SKM-1 treated with dmso at 0.1 percent for 144 hours (cell line): ENCODE results near the gene STK32C.
"Not testable (repeated sequence)": the region's sequence is repeated elsewhere in the genome, so short reads cannot be mapped to it uniquely, and the experiment has no call there.

Experiments
- DNase-seq: peaks from one replicate; lab custom pipeline; 2025; ENCODE audit not compliant: unreplicated experiment; lab: John Stamatoyannopoulos, UW

Gene STK32C

GRCh38 chr10:132170561-132171361 lies 137.0 kb downstream of the STK32C start:
- no peak for DNase-seq

GRCh38 chr10:132169766-132170560 lies 137.8 kb downstream of the STK32C start:
- DNase-seq, result no peak

DNA sequence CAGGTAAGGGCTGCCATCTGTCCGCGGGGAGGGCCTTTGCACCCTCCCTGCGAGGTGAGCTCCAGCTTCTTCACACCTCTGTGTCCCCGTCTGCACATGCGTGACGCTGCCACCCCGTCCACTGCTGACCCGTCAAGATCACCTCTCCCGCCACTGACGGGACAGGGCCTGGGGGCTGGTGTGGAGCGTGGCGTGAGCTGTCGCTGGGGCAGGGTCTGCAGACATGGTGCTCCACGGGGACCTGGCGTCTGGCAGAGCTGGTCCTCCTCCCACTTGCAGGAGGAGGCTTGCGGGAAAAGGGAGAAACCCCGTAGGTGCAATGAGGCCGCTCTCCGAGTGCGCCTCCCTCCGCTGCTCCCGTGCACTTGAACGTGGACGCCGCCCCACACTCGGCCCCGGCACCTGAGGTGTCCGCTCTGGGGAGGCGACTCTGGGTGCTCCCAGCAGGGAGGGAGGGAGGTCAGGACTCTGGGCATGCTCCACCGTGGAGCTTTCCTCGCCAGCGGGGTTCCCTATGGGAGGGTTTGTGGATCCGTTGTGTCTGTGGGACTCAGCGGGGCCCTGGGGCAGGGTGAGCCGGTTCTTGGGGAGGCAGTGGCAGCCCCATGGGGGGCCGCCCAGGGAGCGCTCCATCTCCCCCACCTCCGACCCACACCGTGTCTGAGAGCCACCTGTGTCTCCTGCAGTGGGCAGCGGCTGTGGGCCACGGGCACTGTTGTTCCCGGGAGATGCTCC lies 138.6 kb downstream of the STK32C start:
- DNase-seq, result no peak

GRCh38 chr10:132168571-132169030 lies 139.1 kb downstream of the STK32C start:
- DNase-seq, result no peak

- DNase-seq, result no peak
Observed at GRCh38 chr10:132167976-132168375, 139.8 kb downstream of the STK32C start.

DNA sequence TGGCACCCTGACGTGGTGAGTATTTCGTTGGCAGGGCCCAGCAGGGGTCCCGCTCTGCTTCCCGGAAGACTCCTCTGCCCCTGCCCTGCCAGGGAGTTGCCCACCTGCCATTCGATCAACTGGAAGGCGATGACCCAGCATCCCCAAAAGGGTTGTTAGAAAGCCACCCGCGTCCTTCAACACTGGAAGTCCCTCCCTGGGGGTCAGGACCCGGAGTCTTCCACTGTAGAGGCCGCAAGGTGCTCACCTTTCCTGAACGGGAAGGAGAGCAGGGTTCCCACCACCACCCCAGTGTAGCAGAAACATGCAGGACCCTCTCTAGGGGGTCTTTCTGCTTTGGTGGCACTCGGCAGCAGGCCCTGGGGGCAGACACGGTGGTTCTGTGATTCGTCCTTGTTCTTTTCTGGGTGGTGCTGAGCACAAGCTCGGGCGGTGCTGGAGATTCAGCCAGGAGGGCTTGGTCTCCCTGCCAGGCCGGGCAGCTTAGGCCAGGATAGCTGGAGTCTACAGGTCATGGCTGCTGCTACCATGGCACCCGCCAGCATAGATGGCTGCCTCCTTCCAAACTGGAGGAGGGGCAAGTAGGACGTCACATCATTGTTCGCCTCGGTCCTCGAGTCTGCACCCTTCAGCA lies 140.6 kb downstream of the STK32C start:
- DNase-seq, result no peak

DNA sequence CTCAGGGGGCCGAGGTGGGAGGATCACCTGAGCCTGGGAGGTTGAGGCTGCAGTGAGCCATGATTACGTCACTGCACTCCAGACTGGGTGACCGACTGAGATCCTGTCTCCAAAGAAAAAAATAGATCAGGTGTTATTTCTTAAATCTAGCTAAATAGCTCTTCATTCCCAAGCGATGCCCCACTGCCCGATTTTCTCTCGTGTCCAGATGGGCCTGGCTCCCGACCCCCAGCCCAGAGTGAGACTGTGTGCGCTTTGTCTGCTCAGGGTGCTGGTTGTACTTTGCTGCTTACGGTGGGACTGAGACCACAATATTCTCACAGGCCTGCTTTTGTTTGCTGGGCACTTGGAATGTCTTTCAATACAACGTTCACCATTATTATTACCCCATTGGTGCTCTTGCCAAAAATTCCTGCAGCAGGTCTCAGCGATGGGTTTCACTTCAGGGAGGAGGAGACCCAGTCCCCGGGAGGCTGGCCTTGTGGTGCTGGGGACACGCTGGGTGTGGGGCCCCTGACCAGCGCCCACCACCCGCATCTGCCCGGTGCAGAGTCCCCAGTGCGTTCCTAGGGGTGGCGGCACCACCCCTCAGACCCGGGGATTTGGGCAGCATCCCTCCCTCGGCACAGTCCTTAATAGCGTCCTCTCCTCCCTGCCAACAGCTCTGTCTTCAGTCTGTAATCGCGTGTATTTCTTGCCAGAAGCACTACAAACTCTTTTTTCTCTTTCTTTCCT lies 141.4 kb downstream of the STK32C start:
- no peak for DNase-seq

DNA sequence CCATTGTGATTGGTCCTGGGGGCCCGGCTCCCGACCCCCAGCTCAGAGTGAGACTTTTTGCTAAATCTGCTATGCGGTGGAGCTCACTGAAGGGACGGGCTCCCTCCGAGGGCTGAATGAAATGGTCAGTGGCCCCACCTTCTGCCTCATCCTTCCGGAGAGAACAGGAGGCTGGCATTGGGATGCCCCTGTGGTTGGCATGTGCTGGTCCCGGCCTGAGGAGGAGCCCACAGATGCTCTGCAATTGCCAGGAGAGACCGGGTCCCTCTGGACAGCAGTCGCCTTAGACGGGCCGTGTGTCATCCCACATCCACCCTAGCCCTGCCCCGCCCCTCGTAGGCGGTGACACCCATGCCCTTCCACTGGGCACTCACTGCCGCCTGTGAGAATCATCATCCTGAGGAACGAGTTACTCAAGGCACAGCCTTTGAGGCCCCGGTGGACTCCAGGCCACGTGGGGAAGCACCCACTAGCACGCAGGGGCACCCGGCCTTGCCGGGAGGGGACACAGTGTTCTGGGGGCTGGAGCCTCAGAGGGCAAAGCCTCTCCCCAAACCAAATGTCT lies 142.3 kb downstream of the STK32C start:
- no peak for DNase-seq

GRCh38 chr10:132164761-132165278 lies 142.9 kb downstream of the STK32C start:
- no peak for DNase-seq

DNA sequence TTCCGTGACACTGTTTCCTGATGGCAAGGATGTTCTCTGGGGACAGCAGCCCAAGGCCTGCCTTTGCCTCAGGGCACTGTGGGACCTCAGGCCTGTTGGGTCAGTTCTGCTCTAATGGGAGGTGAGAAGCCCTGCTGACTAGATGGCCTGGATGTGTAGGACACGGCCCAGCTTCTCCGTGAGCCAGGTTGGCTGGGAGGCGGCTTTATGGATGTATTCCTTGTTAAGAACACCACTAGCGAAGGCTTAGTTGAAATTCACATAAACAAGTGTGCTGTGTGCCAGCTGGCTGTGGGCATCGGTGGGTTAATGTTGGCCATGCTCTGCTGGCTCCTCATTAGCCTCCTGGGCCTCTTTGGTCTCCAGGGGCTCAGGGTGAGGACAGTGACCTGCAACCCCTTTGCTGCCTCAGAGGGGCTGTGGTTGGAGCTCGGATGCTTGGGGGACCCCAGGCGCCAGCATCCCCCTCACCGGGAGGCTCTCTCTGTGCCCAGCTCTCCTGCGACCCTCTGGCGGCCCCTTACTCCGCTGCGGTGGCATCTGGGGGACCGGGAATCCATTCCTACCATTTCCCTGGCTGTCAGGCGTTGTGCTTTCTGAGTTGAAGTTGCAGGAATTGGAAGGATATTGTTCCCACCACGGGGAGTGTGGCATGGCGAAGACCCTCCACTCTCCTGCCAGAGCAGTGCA lies 143.8 kb downstream of the STK32C start:
- DNase-seq, result no peak

GRCh38 chr10:132163278-132163765 lies 144.4 kb downstream of the STK32C start:
- DNase-seq, result peak; percentile 4

DNA sequence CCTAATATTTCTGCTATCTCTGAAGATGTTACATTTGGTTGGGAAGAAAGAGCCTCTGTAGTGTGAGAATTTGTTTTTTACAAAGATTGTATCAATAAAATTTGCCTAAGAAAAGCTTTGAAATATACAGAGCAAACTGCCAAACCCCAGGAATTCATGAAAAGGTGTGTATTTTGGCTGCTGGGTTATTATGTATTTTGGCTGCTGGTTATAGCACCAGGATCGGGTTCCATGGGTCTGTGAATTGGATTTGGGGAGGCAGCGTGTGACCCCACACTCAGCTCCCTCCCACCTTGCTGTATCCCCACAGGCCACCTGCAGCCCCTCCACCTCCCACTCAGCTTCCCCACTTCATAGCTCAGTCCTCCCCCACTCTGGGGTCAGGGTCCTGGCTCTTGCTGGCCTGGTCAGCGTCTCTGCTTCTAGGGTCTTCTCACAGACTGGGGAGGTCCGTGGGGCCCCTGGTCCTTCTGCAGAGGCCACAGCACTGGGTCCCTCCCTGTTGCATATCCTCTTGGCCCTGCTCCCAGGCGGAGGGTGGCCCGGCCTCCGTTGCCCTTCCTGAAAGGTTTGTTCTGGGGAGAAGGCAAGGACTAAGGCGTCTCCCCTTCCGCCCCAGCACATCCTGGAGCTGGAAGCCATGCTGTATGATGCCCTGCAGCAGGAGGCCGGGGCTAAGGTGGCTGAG lies 145.0 kb downstream of the STK32C start:
- DNase-seq, result no peak

DNA sequence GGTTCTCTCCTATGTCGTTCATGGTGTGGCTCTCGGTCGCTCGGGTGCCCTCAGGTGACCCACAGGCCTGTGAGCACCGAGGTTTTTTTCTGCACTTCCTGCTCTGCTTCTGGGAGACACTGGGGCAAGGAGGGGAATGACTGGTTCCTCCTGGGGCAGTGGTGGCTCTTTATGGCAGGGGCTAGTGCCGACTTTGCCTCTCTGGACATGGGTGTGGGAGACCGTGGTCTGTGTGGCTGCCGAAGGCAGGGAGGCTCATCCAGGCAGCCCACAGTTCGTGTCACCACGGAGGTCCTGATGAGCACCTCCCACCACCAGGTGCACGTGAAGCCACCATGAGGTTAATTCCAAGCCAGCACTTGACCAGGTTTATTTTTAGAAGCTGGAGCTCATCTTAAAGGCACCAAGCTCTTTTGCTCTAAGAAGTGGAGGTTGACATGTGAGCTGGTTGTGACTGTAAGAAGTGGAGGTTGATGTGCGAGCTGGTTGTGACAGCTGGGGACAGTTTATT lies 145.7 kb downstream of the STK32C start:
- DNase-seq, result no peak

GRCh38 chr10:132160834-132161622 lies 146.7 kb downstream of the STK32C start:
- DNase-seq, result not testable (repeated sequence)

- not testable (repeated sequence) for DNase-seq
Observed at GRCh38 chr10:132160231-132160630, 147.5 kb downstream of the STK32C start.

DNA sequence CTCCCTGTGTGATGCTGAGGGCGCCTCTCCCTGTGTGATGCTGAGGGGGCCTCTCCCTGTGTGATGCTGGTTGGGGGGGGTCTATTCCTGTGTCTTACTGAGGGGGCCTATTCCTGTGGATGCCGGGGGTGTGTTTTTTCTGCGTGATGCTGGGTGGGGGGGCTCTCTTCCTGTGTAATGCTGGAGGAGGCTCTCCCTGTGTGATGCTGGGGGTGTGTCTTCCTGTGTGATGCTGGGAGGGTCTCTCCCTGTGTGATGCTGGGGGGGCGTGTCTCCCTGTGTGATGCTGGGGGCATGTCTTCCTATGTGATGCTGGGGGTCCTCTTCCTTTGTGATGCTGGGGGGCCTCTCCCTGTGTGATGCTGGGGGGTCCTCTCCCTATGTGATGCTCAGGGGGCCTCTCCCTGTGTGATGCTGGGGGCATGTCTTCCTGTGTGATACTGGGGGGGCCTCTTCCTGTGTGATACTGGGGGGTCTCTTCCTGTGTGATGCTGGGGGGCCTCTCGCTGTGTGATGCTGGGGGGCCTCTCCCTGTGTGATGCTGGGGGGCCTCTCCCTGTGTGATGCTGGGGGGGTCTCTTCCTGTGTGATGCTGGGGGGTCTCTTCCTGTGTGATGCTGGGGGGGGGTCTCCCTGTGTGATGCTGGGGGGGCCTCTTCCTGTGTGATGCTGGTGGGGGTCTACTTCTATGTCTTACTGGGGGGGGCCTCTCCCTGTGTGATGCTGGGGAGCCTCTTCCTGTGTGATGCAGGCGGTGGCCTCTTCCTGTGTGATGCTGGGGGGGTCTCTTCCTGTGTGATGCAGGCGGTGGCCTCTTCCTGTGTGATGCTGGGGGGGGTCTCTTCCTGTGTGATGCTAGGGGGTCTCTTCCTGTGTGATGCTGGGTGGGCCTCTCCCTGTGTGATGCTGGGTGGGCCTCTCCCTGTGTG lies 148.2 kb downstream of the STK32C start:
- not testable (repeated sequence) for DNase-seq
